ENCODE data around the gene SRSF8.

- TF ChIP-seq, protein P1, sequence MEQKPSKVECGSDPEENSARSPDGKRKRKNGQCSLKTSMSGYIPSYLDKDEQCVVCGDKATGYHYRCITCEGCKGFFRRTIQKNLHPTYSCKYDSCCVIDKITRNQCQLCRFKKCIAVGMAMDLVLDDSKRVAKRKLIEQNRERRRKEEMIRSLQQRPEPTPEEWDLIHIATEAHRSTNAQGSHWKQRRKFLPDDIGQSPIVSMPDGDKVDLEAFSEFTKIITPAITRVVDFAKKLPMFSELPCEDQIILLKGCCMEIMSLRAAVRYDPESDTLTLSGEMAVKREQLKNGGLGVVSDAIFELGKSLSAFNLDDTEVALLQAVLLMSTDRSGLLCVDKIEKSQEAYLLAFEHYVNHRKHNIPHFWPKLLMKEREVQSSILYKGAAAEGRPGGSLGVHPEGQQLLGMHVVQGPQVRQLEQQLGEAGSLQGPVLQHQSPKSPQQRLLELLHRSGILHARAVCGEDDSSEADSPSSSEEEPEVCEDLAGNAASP (IDR thresholded peaks at IDR 0.05): no peak
- TF ChIP-seq CREB1 (IDR thresholded peaks at IDR 0.05) (no peak), CREB1 (CRISPR knock-in tag; IDR thresholded peaks at IDR 0.05) (no peak)
These were observed 15.9 kb downstream of the SRSF8 start for GRCh38 chr11:95082576-95083001.
